GM10248 (cell line): ENCODE results near the gene ARHGAP26.

Experiments used
- CTCF ChIA-PET: fragments of 300-600 bp; sonication (Branson Sonifier 250); formaldehyde crosslinking; extraction: SDS; loops from one replicate; lab custom pipeline; 2021; ENCODE audit warnings: antibody characterized with exemption; lab: Yijun Ruan, JAX
- POLR2A ChIA-PET: fragments of 350-650 bp; sonication (Branson Sonifier 250); formaldehyde crosslinking; extraction: SDS; loops from one replicate; lab custom pipeline; 2020; ENCODE audit warnings: antibody characterized with exemption; lab: Yijun Ruan, JAX
- DNase-seq: peaks from one replicate; pipeline ENCODE4 v3.0.0; 2012; ENCODE audit errors: extremely low spot score
- CTCF ChIP-seq: IDR thresholded peaks from 2 replicates; pipeline ENCODE4 v1.5.1; 2012; ENCODE audit warnings: mild to moderate bottlenecking, low read depth; ENCODE audit errors: extremely low read depth, missing control alignments, control extremely low read depth

The ARHGAP26 gene

GRCh38 chr5:142911170-142911569, 141.0 kb downstream of the ARHGAP26 start:
- DNase-seq: no peak
- POLR2A ChIA-PET: no interaction called here
- no peak for TF ChIP-seq CTCF
- CTCF ChIA-PET: interaction anchor here (0.9 to 1.8 kb wide), 4 partner anchors 11 to 164 kb away, joined by 4 to 6 read pairs (median 4); no protein-coding TSS in a partner anchor

- CTCF ChIA-PET: interaction anchor here (1.4 to 1.8 kb wide), 3 partner anchors 10 to 164 kb away, joined by 4 to 14 read pairs (median 4); no protein-coding TSS in a partner anchor
- no peak for TF ChIP-seq CTCF
- POLR2A ChIA-PET: no interaction called here
- DNase-seq: no peak
Observed at GRCh38 chr5:142911775-142912174, 141.6 kb downstream of the ARHGAP26 start.

GRCh38 chr5:142913728-142914338, 143.7 kb downstream of the ARHGAP26 start:
- DNase-seq: no peak
- POLR2A ChIA-PET: no interaction called here
- CTCF ChIA-PET: interaction anchor here (1.2 to 3.5 kb wide), 4 partner anchors 44 to 1278 kb away, joined by 3 to 19 read pairs (median 4); no protein-coding TSS in a partner anchor
- TF ChIP-seq CTCF: no peak

- TF ChIP-seq CTCF: no peak
- POLR2A ChIA-PET: no interaction called here
- CTCF ChIA-PET: interaction anchor here (0.7 to 3.5 kb wide), 7 partner anchors 20 to 1345 kb away, joined by 3 to 19 read pairs (median 4); no protein-coding TSS in a partner anchor
- no peak for DNase-seq
Observed at GRCh38 chr5:142915038-142915437, 144.9 kb downstream of the ARHGAP26 start.

GRCh38 chr5:142915813-142916424, 145.7 kb downstream of the ARHGAP26 start:
- TF ChIP-seq CTCF: peak; percentile 41
- peak; percentile 48 for DNase-seq
- POLR2A ChIA-PET: no interaction called here
- CTCF ChIA-PET: interaction anchor here (0.7 to 3.5 kb wide), 13 partner anchors 8 to 1232 kb away, joined by 3 to 19 read pairs (median 3); no protein-coding TSS in a partner anchor

- ChIA-PET POLR2A (no interaction called here), CTCF (no interaction called here)
- no peak for TF ChIP-seq CTCF
- no peak for DNase-seq
Observed at GRCh38 chr5:142918959-142919635, 148.9 kb downstream of the ARHGAP26 start.
